Lower leg skin (tissue), 4 donors: ENCODE measurements around the gene ATP5F1D. TPM values are rescaled to one million over a fixed set of nuclear protein-coding genes. Genes with fewer than 3 reads are reported as not detected.
"Not testable (repeated sequence)": the region's sequence is repeated elsewhere in the genome, so short reads cannot be mapped to it uniquely, and the experiment has no call there.

Experiments
- DNase-seq, 2 donors: peaks; one replicate each; pipeline ENCODE4 v3.0.0-alpha.2; 2019; ENCODE audit warnings: low spot score in 2 of 2
- H3K4me3 ChIP-seq: fragments of 200-600 bp; sonication (generic); 2 replicates; pipeline ENCODE4 v1.5.1; 2017; ENCODE audit warnings: mild to moderate bottlenecking, low read depth; ENCODE audit not compliant: poor library complexity, severe bottlenecking
- CTCF ChIP-seq, 3 donors: fragments of 450-650 bp; IDR thresholded peaks; one replicate each; pipeline ENCODE4 v1.5.1; 2016; ENCODE audit warnings: antibody characterized with exemption in 3 of 3, mild to moderate bottlenecking in 3 of 3, moderate library complexity in 2 of 3
- POLR2A ChIP-seq, 2 donors: fragments of 450-650 bp; IDR thresholded peaks; one replicate each; pipeline ENCODE4 v1.6.1; 2016 to 2017; ENCODE audit warnings: antibody characterized with exemption in 2 of 2, mild to moderate bottlenecking in 1 of 2, moderate library complexity in 1 of 2
- WGBS, 2 donors: methylation state at CpG; one replicate each; pipeline ENCODE4 v1.1.5; 2018; 5-methylcytosine and 5-hydroxymethylcytosine counted together
- intact Hi-C: fragments of 100-400 bp; cut with DNase I; formaldehyde crosslinking; loops from one replicate; pipeline ENCODE4 v1.15.0; 2023; ENCODE audit warnings: low total_unique reads
- total RNA-seq, 4 donors: library from RNA; depleted of rRNA; stranded (reverse); fragments of >200 nt; gene quantifications; one replicate each; pipeline ENCODE4 v1.1.0, GENCODE V29; 2016

Gene ATP5F1D
- total RNA-seq, 4 donors from 2014 or later, result 121 to 198 (median 146) TPM

GRCh38 chr19:1206864-1207450 is 34.6 kb upstream of the ATP5F1D start:
- WGBS, 2 donors, result 3 to 4% methylated on average over 35 to 38 of the region's 38 CpGs
- TF ChIP-seq POLR2A (IDR thresholded peaks at IDR 0.05), result no peak
- no peak for TF ChIP-seq CTCF (IDR thresholded peaks at IDR 0.05)
- intact Hi-C loops, result no loop called here
- peak overlapping the region; percentile 52 for H3K4me3 ChIP-seq
- DNase-seq, result no peak

GRCh38 chr19:1208830-1209229 is 32.7 kb upstream of the ATP5F1D start:
- intact Hi-C loops, DNase-seq, H3K4me3 ChIP-seq: not testable (repeated sequence)
- WGBS, 2 donors, result 44 to 52% methylated on average over 9 to 10 of the region's 10 CpGs

- 78 to 80% methylated on average over 13 of the region's 13 CpGs for WGBS, 2 donors
- no peak overlapping the region for H3K4me3 ChIP-seq
- intact Hi-C loops, result no loop called here
These were observed 31.4 kb upstream of the ATP5F1D start for GRCh38 chr19:1210227-1210538.

GRCh38 chr19:1211494-1212234 is 29.9 kb upstream of the ATP5F1D start:
- intact Hi-C loops, result no loop called here
- DNase-seq, result no peak
- TF ChIP-seq CTCF (IDR thresholded peaks at IDR 0.05) (no peak), POLR2A (IDR thresholded peaks at IDR 0.05) (no peak)
- no peak overlapping the region for H3K4me3 ChIP-seq
- WGBS, 2 donors, result 63 to 68% methylated on average over 30 to 33 of the region's 33 CpGs

More at GRCh38 chr19:1210227-1210538, 31.4 kb upstream of the ATP5F1D start:
- no peak for DNase-seq
- TF ChIP-seq CTCF (IDR thresholded peaks at IDR 0.05), result no peak
- TF ChIP-seq POLR2A (IDR thresholded peaks at IDR 0.05), result no peak

- peak in 1 of 2 donors; percentile 63 for DNase-seq
These were observed 27.9 kb upstream of the ATP5F1D start for GRCh38 chr19:1213391-1214286.

More at GRCh38 chr19:1213391-1214286, 27.9 kb upstream of the ATP5F1D start:
- no peak overlapping the region for H3K4me3 ChIP-seq
- intact Hi-C loops, result no loop called here
- 45 to 48% methylated on average over 35 of the region's 39 CpGs for WGBS, 2 donors
- TF ChIP-seq POLR2A (IDR thresholded peaks at IDR 0.05) (no peak), CTCF (IDR thresholded peaks at IDR 0.05) (no peak)
